GM21528 (cell line): ENCODE results near the gene SUPT6H.
"Not testable (repeated sequence)": the region's sequence is repeated elsewhere in the genome, so short reads cannot be mapped to it uniquely, and the experiment has no call there.

Experiments
- ATAC-seq: cut with Tn5 transposase; IDR thresholded peaks from one replicate; pipeline ENCODE4 v1.9.1; 2021; ENCODE audit warnings: mild to moderate bottlenecking, moderate library complexity; ENCODE audit not compliant: unreplicated experiment, low FRiP score

SUPT6H gene

DNA sequence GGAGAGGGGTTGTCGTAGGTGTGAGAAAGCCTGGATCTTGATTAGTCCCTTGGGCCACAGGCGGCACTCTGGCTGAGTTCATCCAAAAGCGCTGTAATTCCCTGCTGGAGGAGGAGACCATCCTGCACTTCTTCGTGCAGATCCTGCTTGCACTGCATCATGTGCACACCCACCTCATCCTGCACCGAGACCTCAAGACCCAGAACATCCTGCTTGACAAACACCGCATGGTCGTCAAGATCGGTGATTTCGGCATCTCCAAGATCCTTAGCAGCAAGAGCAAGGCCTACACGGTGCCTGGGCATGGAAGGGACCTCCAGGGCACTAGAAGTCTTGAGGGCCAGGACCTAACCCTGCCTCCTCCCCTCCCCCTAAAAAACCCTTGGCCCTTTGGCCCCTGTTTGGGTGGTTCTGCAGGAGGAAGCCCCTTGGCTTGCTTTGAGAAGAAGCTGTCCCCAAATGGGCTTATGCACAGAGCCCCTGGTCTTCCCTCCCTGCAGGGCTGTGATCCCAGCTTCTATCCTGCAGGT lies 72.8 kb downstream of the SUPT6H start:
- ATAC-seq: no peak

GRCh38 chr17:28735242-28735722 lies 73.3 kb downstream of the SUPT6H start:
- no peak for ATAC-seq

- not testable (repeated sequence) for ATAC-seq
These were observed 74.1 kb downstream of the SUPT6H start for GRCh38 chr17:28735913-28736769.

DNA sequence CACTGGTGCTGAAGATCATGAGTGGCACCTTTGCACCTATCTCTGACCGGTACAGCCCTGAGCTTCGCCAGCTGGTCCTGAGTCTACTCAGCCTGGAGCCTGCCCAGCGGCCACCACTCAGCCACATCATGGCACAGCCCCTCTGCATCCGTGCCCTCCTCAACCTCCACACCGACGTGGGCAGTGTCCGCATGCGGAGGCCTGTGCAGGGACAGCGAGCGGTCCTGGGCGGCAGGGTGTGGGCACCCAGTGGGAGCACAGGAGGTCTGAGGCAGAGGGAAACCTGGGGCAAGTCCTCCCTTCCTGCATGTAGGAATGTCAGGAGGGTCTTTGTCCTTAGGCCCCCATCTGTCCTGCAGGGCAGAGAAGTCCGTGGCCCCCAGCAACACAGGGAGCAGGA lies 75.3 kb downstream of the SUPT6H start:
- ATAC-seq: no peak

GRCh38 chr17:28737770-28738679 lies 76.0 kb downstream of the SUPT6H start:
- peak; percentile 49 for ATAC-seq

- peak; percentile 31 for ATAC-seq
These were observed 76.8 kb downstream of the SUPT6H start for GRCh38 chr17:28738680-28739384.

DNA sequence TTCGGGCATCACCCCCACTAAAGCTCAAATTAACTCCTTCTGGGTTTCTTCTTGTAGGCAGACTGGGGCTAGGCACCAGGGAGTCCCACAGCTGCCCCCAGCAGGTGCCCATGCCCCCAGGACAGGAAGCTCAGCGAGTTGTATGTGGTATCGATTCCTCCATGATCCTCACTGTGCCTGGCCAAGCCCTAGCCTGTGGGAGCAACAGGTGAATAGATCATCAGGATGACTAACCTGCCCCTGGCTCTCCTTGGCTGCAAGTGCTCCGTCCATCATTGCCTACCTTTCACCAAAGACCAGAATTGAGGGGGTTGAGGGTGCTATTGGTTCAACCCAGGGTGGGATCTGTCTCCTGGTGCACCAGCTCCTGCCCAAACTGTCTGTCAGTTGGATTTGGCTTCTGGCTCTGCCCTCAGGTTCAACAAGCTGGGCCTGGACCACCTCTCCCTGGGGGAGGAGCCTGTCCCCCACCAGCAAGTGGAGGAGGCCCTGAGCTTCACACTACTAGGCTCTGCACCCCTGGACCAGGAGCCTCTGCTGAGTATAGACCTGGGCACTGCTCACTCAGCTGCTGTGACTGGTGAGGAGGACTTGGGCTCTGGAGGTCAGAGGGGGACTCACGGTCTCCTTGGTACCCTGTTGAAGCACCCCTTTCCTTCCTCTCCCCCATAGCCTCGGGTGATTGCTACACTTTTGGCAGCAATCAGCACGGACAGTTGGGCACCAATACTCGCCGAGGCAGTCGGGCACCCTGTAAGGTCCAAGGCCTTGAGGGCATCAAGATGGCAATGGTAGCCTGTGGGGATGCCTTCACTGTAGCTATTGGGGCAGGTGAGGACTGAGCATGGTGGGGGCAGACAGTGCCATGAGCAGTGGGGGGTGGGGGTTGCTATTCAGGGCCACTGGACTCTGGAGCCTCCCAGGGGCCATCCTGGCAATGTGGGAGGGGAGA lies 78.7 kb downstream of the SUPT6H start:
- ATAC-seq: no peak

DNA sequence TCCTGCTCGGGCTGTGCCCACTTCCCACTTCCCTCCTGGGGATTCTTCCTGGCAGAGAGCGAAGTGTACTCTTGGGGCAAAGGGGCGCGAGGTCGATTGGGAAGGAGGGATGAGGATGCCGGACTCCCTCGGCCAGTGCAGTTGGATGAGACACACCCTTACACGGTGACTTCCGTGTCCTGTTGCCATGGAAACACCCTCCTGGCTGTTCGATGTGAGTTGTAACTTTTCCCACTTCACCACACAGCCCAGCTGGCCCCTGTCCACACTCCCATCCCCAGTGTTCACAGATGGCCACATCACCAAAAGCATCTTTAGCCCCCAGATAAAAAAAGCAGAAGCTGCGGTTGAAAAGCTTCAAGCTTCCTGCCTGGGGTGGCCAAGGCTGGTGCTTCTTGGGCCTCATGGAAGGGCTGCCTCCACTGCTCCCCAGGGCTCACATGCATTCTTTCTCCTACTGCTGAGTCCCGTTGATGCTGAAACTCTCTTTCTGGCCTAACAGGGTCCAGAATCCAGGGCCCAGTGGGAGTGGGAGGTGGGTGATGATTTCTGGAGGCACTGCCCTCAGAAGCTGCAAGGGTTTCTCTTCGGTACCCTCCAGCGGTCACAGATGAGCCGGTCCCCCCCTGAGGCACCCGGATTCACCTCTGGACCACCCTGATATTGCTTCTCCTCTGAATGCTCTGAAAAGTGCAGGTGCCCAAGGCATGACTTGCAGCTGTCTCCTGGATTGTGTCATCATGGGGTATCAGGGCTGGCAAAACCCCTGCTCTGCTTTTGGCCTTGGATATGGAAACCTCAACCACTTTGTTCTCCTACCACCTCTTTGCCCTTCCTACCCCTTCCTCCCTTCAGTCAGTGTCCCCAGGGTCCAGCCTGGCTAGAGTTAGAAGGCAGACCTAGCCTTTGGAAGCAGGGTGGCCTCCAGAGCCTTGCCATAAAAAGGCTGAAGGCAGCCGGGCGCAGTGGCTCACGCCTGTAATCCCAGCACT lies 79.6 kb downstream of the SUPT6H start:
- no peak for ATAC-seq

- ATAC-seq: peak; percentile 53
These were observed 81.5 kb downstream of the SUPT6H start, which contains the start of gene TRAF4 for GRCh38 chr17:28743243-28744103. TRAF4 (plus strand) TSS chr17:28744011; CDS start chr17:28744113, 102 bp downstream.

- peak; percentile 24 for ATAC-seq
These were observed 82.3 kb downstream of the SUPT6H start for GRCh38 chr17:28744104-28744971.

GRCh38 chr17:28744972-28745785 lies 83.2 kb downstream of the SUPT6H start:
- no peak for ATAC-seq

DNA sequence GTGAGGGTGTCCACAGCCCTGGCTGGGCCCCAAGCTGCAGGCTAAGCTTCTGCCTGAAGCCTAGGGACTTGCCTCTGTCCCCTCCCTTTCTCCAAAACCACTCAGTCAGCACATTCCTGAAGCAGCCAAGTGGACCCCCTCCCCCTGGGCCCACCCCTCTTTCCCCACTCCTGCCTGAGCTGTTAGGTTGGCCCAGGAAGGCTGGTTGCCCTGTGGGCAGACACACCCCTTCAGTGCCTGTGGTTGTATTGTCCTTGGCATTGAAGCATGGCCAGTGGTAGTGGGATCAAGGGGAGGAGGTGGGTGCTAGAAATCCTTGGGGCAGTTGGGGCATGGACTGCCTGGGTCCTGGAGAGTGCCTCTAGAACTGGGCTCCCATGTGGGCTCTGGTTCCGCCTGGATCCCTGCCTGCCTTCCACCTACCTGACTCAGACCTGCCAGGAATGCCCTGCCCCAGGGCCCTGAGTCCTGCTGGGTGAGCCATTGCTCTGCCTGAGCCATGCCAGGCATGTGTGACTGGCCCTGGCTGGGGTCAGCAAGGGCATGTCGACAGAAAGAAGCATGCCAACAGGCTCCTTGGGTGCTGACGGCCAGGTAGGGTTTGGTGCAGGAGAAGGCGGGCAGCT lies 83.9 kb downstream of the SUPT6H start:
- no peak for ATAC-seq

DNA sequence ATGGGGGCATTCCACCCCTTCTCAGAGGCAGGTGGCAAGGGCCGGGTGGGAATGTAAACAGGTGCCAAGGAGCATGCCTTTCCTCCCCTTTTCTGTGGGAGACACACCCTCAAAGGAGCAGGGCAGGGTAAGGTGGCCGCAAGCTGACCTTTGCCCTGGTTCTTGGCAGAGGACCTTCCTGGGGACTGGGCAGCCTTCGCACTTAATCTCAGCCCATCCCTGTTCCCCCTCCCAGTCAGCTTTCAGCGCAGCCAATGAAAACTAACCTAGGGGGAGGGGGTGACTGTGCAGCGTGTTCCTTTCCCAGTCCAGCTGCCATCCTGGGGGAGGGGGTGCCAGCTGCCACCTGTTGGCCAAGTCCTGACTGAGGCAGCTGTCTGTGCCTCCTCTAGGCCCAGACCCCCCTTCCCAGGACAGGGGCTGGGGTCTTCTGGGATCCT lies 84.6 kb downstream of the SUPT6H start:
- ATAC-seq: no peak

GRCh38 chr17:28747051-28747691 lies 85.2 kb downstream of the SUPT6H start:
- ATAC-seq: no peak
